Glutamatergic neuron (in vitro differentiated cells): ENCODE results near the gene ZBTB7C. TPM values are rescaled to one million over a fixed set of nuclear protein-coding genes. Genes with fewer than 3 reads are reported as not detected.

ENCODE experiments used
- DNase-seq: peaks from one replicate; pipeline ENCODE4 v3.0.0; 2022
- H3K27ac Mint-ChIP-seq: one replicate; pipeline ENCODE4 v1.8.0; 2020; ENCODE audit warnings: mild to moderate bottlenecking, mixed read lengths, inconsistent platforms; ENCODE audit not compliant: unreplicated experiment
- H3K27me3 Mint-ChIP-seq: one replicate; pipeline ENCODE4 v1.8.0; 2020; ENCODE audit warnings: mild to moderate bottlenecking, moderate library complexity, mixed read lengths, inconsistent platforms; ENCODE audit not compliant: unreplicated experiment
- H3K36me3 Mint-ChIP-seq: one replicate; pipeline ENCODE4 v1.8.0; 2020; ENCODE audit warnings: mild to moderate bottlenecking, mixed read lengths, inconsistent platforms; ENCODE audit not compliant: unreplicated experiment
- H3K4me1 Mint-ChIP-seq: one replicate; pipeline ENCODE4 v1.8.0; 2020; ENCODE audit warnings: mild to moderate bottlenecking, low read depth, mixed read lengths, inconsistent platforms; ENCODE audit not compliant: unreplicated experiment
- H3K4me3 Mint-ChIP-seq: one replicate; pipeline ENCODE4 v1.8.0; 2020; ENCODE audit warnings: mild to moderate bottlenecking, mixed read lengths, inconsistent platforms; ENCODE audit not compliant: unreplicated experiment
- H3K9me3 Mint-ChIP-seq: one replicate; pipeline ENCODE4 v1.8.0; 2020; ENCODE audit warnings: mild to moderate bottlenecking, moderate library complexity, mixed read lengths, inconsistent platforms; ENCODE audit not compliant: unreplicated experiment
- total RNA-seq: library from RNA; stranded (reverse); fragmentation: NEBNext Ultra II Directional; extraction: Animal tissue kit (Norgen Biotek cat#: 25700); gene quantifications from one replicate; pipeline ENCODE4 v1.2.1, GENCODE V29; 2021; ENCODE audit not compliant: unreplicated experiment
- TF ChIP-seq, protein P1 (sequence below): fragments of 200-600 bp; sonication (generic); IDR thresholded peaks from one replicate; pipeline ENCODE4 v1.5.0; 2021; ENCODE audit not compliant: partially characterized antibody, unreplicated experiment

ZBTB7C gene
- total RNA-seq, 1 donor from 2014 or later = 10.6 TPM

DNA sequence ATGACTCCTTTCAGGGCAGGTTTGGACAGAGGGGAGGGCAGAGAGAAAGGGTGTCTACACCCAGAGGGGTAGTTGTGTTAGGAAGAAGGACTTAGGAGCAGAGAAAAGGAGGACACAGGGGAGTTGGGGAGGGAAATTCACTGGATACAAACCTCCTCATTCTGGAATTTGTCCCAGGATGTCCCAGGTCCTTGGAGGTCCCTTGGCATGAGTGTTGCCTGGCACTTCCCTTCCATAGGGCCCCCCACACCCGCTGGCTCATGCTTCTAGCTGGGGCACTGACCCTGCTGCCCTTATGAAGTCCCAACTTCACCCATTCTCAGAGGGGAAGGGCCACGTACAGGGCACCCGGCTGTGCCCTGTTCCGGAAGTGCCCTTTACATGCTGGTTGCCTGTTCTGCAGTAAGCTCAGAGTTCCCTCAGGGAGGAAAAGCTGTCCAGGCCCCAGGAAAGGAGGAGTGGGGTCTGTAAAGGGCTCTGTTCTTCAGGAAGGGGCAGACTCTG, 385.1 kb downstream of the ZBTB7C start:
- Mint-ChIP-seq H3K27ac (peak overlapping the region; percentile 98), H3K9me3 (peaks cover 9% of the 10 kb centered on the region), H3K4me1 (peaks cover 24% of the 10 kb centered on the region), H3K36me3 (no peaks in the 10 kb centered on the region), H3K27me3 (peaks cover 3% of the 10 kb centered on the region), H3K4me3 (no peak overlapping the region)
- no peak for DNase-seq
- TF ChIP-seq, protein P1, sequence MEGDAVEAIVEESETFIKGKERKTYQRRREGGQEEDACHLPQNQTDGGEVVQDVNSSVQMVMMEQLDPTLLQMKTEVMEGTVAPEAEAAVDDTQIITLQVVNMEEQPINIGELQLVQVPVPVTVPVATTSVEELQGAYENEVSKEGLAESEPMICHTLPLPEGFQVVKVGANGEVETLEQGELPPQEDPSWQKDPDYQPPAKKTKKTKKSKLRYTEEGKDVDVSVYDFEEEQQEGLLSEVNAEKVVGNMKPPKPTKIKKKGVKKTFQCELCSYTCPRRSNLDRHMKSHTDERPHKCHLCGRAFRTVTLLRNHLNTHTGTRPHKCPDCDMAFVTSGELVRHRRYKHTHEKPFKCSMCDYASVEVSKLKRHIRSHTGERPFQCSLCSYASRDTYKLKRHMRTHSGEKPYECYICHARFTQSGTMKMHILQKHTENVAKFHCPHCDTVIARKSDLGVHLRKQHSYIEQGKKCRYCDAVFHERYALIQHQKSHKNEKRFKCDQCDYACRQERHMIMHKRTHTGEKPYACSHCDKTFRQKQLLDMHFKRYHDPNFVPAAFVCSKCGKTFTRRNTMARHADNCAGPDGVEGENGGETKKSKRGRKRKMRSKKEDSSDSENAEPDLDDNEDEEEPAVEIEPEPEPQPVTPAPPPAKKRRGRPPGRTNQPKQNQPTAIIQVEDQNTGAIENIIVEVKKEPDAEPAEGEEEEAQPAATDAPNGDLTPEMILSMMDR = no peak

DNA sequence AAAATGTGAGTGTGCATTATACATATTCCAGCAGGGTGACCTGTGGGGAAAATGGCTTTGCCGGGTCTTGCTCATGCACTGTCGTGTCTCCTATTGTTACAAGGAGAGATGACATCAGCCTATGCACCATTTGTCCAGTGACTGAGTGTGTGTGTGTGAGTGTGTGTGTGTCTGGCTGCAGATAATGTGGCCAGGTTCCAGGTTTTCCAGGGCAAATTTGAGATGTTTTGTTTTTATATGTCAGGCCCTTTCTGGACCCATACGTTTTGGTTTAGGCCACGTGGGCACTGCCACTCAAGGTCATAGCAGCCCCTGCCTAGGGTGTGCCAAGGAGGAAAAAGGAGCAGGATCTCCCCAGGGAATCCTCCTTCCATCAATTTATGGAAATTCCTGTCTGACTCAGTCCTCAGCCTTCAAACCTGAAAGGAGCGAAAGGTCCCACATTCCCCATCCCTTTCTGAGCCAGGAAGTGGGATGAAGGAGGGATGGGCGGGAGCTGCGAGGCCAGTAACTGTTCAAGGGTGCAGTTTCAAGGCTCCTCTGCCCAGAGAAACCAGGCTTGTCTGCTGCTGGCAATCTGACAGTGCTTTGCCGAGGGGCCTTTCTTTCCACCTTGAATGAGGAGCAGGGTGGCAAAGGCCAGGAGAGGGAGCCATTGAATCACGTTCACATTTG, 385.7 kb downstream of the ZBTB7C start:
- peaks cover 9% of the 10 kb centered on the region for H3K9me3 Mint-ChIP-seq
- DNase-seq = peak; percentile 67
- peaks cover 4% of the 10 kb centered on the region for H3K27me3 Mint-ChIP-seq
- no peaks in the 10 kb centered on the region for H3K36me3 Mint-ChIP-seq
- H3K27ac Mint-ChIP-seq = peak overlapping the region; percentile 98
- peaks cover 24% of the 10 kb centered on the region for H3K4me1 Mint-ChIP-seq
- peak overlapping the region; percentile 77 for H3K4me3 Mint-ChIP-seq
- TF ChIP-seq, protein P1 = peak; percentile 24

DNA sequence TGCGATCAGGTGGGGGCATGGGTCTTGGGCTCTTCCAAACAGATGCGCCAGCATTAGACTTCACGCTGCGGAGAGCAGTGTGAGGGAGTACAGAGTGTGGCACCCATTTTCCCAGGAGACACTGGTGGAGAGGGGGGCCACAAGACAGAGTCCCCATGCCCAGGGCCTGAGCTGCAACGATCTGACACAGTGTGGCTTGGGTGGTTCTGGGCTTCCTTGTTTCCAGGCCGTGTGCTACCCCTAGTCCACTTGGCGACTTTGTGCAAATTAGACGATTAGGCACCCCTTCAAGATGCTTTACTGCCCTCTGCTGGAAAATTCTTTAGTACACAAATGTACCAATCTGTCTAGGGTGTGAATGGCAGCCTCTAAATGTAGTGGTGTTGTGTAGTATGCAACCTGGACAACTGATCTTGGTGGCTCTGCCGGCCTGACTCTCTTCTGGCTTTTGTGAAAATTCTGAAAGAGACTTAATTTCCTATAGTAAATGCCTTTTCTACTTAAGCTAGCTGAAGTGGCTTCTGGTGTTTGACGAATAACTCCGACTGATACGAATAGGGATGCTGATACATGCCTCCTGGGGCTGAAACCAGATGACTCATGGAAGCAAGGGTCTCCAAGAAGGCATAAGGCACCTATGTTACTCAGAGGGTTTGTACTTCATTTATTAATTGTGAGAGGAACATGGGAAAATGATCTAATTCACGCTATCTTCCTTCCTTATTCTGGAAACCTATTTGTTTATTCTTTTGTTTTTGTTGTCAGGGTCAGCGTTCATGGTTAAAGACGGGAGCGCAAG, 386.5 kb downstream of the ZBTB7C start:
- Mint-ChIP-seq H3K4me1 (peaks cover 23% of the 10 kb centered on the region), H3K4me3 (peak overlapping the region; percentile 77), H3K27me3 (peaks cover 7% of the 10 kb centered on the region), H3K27ac (peak overlapping the region; percentile 98), H3K9me3 (peaks cover 9% of the 10 kb centered on the region), H3K36me3 (no peaks in the 10 kb centered on the region)
- DNase-seq = no peak
- TF ChIP-seq, protein P1 = peak; percentile 73

DNA sequence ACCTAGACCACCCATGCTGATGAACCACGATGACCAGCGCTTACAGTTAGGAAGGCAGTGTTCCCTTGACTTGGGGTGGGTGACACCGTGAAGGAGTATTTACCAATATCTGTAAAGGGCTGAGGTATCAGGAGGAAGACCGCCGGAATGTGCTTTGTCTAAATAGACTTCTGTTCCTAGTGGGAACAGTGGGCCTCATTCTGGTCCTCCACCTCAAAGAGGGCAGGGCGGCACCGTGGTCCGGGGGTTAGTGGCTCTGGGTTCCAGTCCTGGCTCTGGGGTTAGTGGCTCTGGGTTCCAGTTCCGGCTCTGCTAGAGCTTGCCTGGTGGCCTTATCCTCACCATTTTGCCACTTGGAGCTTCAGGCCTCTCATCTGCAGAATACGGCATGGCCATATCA, 387.2 kb downstream of the ZBTB7C start:
- H3K27me3 Mint-ChIP-seq = peaks cover 7% of the 10 kb centered on the region
- no peak overlapping the region for H3K27ac Mint-ChIP-seq
- TF ChIP-seq, protein P1 = no peak
- H3K36me3 Mint-ChIP-seq = no peaks in the 10 kb centered on the region
- H3K4me3 Mint-ChIP-seq = no peak overlapping the region
- H3K9me3 Mint-ChIP-seq = peaks cover 9% of the 10 kb centered on the region
- peaks cover 16% of the 10 kb centered on the region for H3K4me1 Mint-ChIP-seq
- no peak for DNase-seq
